Measurements from ENCODE around the gene TMED4. TPM values are rescaled to one million over a fixed set of nuclear protein-coding genes. Genes with fewer than 3 reads are reported as not detected.
"Not testable (repeated sequence)": the region's sequence is repeated elsewhere in the genome, so short reads cannot be mapped to it uniquely, and the experiment has no call there.

The TMED4 gene
- total RNA-seq, 1 experiment from 2014 or later = 62.4 TPM

DNA sequence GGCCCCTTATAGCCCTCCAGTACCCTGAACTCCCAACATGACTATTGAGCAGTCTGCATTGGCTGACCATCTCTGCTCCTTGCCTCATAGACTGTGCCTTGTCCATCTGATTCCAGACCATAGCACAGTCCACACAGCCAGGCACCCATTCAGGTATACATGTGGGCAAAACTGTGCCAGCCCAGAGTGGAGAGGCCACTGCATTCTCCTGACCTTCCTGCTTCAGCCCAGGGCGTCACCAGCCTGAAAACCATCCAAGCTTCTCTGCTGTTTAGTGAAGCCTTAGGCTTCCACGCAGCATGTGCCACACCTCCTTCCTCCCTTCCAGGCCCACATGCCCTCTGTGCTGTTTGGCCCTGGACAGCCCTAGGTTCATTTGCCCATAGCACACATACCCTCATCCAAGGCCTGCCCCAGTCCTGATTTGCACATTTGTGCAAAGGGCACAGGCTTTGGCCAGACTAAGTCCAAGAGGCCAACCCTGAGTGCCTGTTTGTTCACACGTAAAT is 18.8 kb downstream of the TMED4 start:
- no peaks in the 10 kb centered on the region for H3K79me1 ChIP-seq (ENCODE audit: insufficient read depth, low read depth, low read length, poor library complexity, severe bottlenecking)
- H4K20me1 ChIP-seq (ENCODE audit: control insufficient read depth, insufficient read depth, insufficient read length) = no peaks in the 10 kb centered on the region
- no peak overlapping the region for H3K9ac ChIP-seq (ENCODE audit: extremely low read depth, insufficient read length, low read length)
- H3K79me2 ChIP-seq (ENCODE audit: insufficient read depth, low read length) = no peaks in the 10 kb centered on the region
- no peaks in the 10 kb centered on the region for H3K9me3 Mint-ChIP-seq
- H3K23me2 ChIP-seq (ENCODE audit: insufficient read length, low read depth, low read length, poor library complexity, severe bottlenecking) = no peaks in the 10 kb centered on the region
- peaks cover 1% of the 10 kb centered on the region; the same call in 1 of the 2 replicates for H3K27me3 Mint-ChIP-seq (ENCODE audit: low read depth)
- H3K27me3 ChIP-seq (ENCODE audit: insufficient read depth, low read length) = no peaks in the 10 kb centered on the region
- peaks cover 4 to 7% of the 10 kb centered on the region in 2 experiments; a peak in 3 of 4 replicates for H3K4me1 Mint-ChIP-seq
- no peak overlapping the region for H3K4me2 ChIP-seq (ENCODE audit: insufficient read depth, insufficient read length, low read length)
- no peak for TF ChIP-seq CTCF (conservative IDR thresholded peaks at IDR 0.05)
- H3K4ac ChIP-seq (ENCODE audit: low read depth, low read length) = no peak overlapping the region
- no peak overlapping the region for H2BK20ac ChIP-seq (ENCODE audit: low read depth, low read length, poor library complexity, severe bottlenecking)
- H2AFZ ChIP-seq (ENCODE audit: low read length) = no peak overlapping the region
- no peak overlapping the region for H3K56ac ChIP-seq (ENCODE audit: insufficient read length, low read depth, low read length)
- no peak overlapping the region for H2BK120ac ChIP-seq (ENCODE audit: low read depth, low read length, poor library complexity, severe bottlenecking)
- no peak overlapping the region for H3K14ac ChIP-seq (ENCODE audit: insufficient read depth, low read length)
- no peak overlapping the region for H3T11ph ChIP-seq (ENCODE audit: low read length)
- no CpG with 5 or more reads among the region's 3 CpGs for WGBS (ENCODE audit: extremely low coverage, insufficient read length, low lambda C conversion rate)
- H4K91ac ChIP-seq (ENCODE audit: insufficient read length, low read depth, low read length) = no peak overlapping the region
- H3K18ac ChIP-seq (ENCODE audit: insufficient read length, low read depth, low read length) = no peak overlapping the region
- peak overlapping the region in 1 of 3 experiments; percentile 36; a peak in 2 of 7 replicates for H3K27ac Mint-ChIP-seq
- H3K9me3 ChIP-seq (ENCODE audit: control insufficient read depth, low read depth, low read length) = no peaks in the 10 kb centered on the region
- H4K8ac ChIP-seq (replicated peaks; ENCODE audit: insufficient read length, low read depth, low read length) = no peak overlapping the region
- H3K23ac ChIP-seq (ENCODE audit: insufficient read length, low read depth, low read length) = no peak overlapping the region
- no peak overlapping the region for H2BK5ac ChIP-seq (ENCODE audit: insufficient read length, low read length)
- no peak overlapping the region for H3K27ac ChIP-seq (ENCODE audit: insufficient read length, low read depth, low read length)
- H3K36me3 Mint-ChIP-seq (ENCODE audit: insufficient read depth in 1 of 3, low read depth in 3 of 3) = peaks cover 31 to 48% (median 34%) of the 10 kb centered on the region in 3 experiments
- no peak for DNase-seq
- no peaks in the 10 kb centered on the region for H3K4me1 ChIP-seq (ENCODE audit: insufficient read depth, low read length)
- no peak overlapping the region for H2AK5ac ChIP-seq (ENCODE audit: insufficient read length, low read length)
- H2BK12ac ChIP-seq (ENCODE audit: insufficient read length, low read depth, low read length) = no peak overlapping the region
- H4K5ac ChIP-seq (ENCODE audit: insufficient read length, low read depth, low read length) = no peak overlapping the region
- H3K4me3 Mint-ChIP-seq = no peak overlapping the region
- H2BK15ac ChIP-seq (ENCODE audit: low read depth, low read length) = no peak overlapping the region

GRCh38 chr7:44562622-44562962 is 19.4 kb downstream of the TMED4 start:
- H3K4me3 Mint-ChIP-seq; H3T11ph ChIP-seq (ENCODE audit: low read length); H4K5ac ChIP-seq (ENCODE audit: insufficient read length, low read depth, low read length); H3K79me1 ChIP-seq (ENCODE audit: insufficient read depth, low read depth, low read length, poor library complexity, severe bottlenecking); H2BK15ac ChIP-seq (ENCODE audit: low read depth, low read length); H3K4ac ChIP-seq (ENCODE audit: low read depth, low read length); H3K23me2 ChIP-seq (ENCODE audit: insufficient read length, low read depth, low read length, poor library complexity, severe bottlenecking); H3K18ac ChIP-seq (ENCODE audit: insufficient read length, low read depth, low read length); H2BK20ac ChIP-seq (ENCODE audit: low read depth, low read length, poor library complexity, severe bottlenecking); H3K56ac ChIP-seq (ENCODE audit: insufficient read length, low read depth, low read length); H3K27ac Mint-ChIP-seq; H2BK12ac ChIP-seq (ENCODE audit: insufficient read length, low read depth, low read length); H3K4me2 ChIP-seq (ENCODE audit: insufficient read depth, insufficient read length, low read length); H2BK5ac ChIP-seq (ENCODE audit: insufficient read length, low read length); H3K27me3 ChIP-seq (ENCODE audit: insufficient read depth, low read length); H2BK120ac ChIP-seq (ENCODE audit: low read depth, low read length, poor library complexity, severe bottlenecking); H3K9ac ChIP-seq (ENCODE audit: extremely low read depth, insufficient read length, low read length); H4K8ac ChIP-seq (replicated peaks; ENCODE audit: insufficient read length, low read depth, low read length); H3K4me1 ChIP-seq (ENCODE audit: insufficient read depth, low read length); H3K79me2 ChIP-seq (ENCODE audit: insufficient read depth, low read length); H2AK5ac ChIP-seq (ENCODE audit: insufficient read length, low read length); H4K20me1 ChIP-seq (ENCODE audit: control insufficient read depth, insufficient read depth, insufficient read length); H3K14ac ChIP-seq (ENCODE audit: insufficient read depth, low read length); H3K27ac ChIP-seq (ENCODE audit: insufficient read length, low read depth, low read length); H3K4me1 Mint-ChIP-seq; H3K23ac ChIP-seq (ENCODE audit: insufficient read length, low read depth, low read length); H3K9me3 ChIP-seq (ENCODE audit: control insufficient read depth, low read depth, low read length); H4K91ac ChIP-seq (ENCODE audit: insufficient read length, low read depth, low read length); H2AFZ ChIP-seq (ENCODE audit: low read length); H3K9me3 Mint-ChIP-seq; DNase-seq; H3K27me3 Mint-ChIP-seq (ENCODE audit: low read depth): not testable (repeated sequence)
- H3K36me3 Mint-ChIP-seq (ENCODE audit: insufficient read depth in 1 of 3, low read depth in 3 of 3) = peaks cover 26 to 41% (median 28%) of the 10 kb centered on the region in 3 experiments
- WGBS (ENCODE audit: extremely low coverage, insufficient read length, low lambda C conversion rate) = no CpG with 5 or more reads among the region's 8 CpGs
